H1 (cell line): ENCODE results near the gene KCNK7. TPM values are rescaled to one million over a fixed set of nuclear protein-coding genes. Genes with fewer than 3 reads are reported as not detected.
A peak's percentile ranks its signal among the peaks of the same experiment; 100 is the strongest.

Experiments
- CTCF ChIA-PET: fragments of 300-600 bp; sonication (Branson Sonifier 250); formaldehyde crosslinking; loops from one replicate; lab custom pipeline; 2021; ENCODE audit not compliant: partially characterized antibody; lab: Charles Lee
- POLR2A ChIA-PET: fragments of 300-600 bp; sonication (Branson Sonifier 250); formaldehyde crosslinking; loops from one replicate; lab custom pipeline; 2021; ENCODE audit warnings: inconsistent platforms; ENCODE audit not compliant: partially characterized antibody; lab: Charles Lee
- DNase-seq, 2 experiments: peaks; one replicate each; pipeline versions ENCODE4 v3.0.0 to v3.0.0-alpha.2; 2010 to 2022; ENCODE audit warnings: low spot score in 2 of 2, low read depth in 1 of 2, mixed read lengths in 1 of 2
- FAIRE-seq: peaks from 2 replicates; lab custom pipeline; 2011; peaks lifted over from hg19 to GRCh38; lab: Jason Lieb, UNC
- H2AFZ ChIP-seq: 2 replicates; pipeline ENCODE4 v1.8.1; 2012; ENCODE audit warnings: low read length, inconsistent platforms
- H2AK5ac ChIP-seq: 2 replicates; pipeline ENCODE4 v1.6.1; 2013; ENCODE audit warnings: low read depth, low read length
- H2BK120ac ChIP-seq: replicated peaks from 2 replicates; pipeline ENCODE3; 2013; ENCODE audit warnings: low read depth, low read length, inconsistent platforms
- H2BK12ac ChIP-seq: 2 replicates; pipeline ENCODE4 v1.6.1; 2013; ENCODE audit warnings: low read depth, low read length
- H2BK15ac ChIP-seq: 2 replicates; pipeline ENCODE4 v1.6.1; 2013; ENCODE audit warnings: low read length
- H2BK20ac ChIP-seq: 2 replicates; pipeline ENCODE4 v1.6.1; 2013; ENCODE audit warnings: low read length
- H2BK5ac ChIP-seq: 2 replicates; pipeline ENCODE4 v1.6.1; 2013; ENCODE audit warnings: low read depth, low read length
- H3K14ac ChIP-seq: 2 replicates; pipeline ENCODE4 v1.6.1; 2013; ENCODE audit warnings: inconsistent platforms; ENCODE audit not compliant: insufficient read length
- H3K18ac ChIP-seq: 2 replicates; pipeline ENCODE4 v1.6.1; 2013; ENCODE audit warnings: low read length; ENCODE audit errors: extremely low read depth
- H3K23ac ChIP-seq: 2 replicates; pipeline ENCODE4 v1.6.1; 2013; ENCODE audit warnings: inconsistent platforms; ENCODE audit not compliant: insufficient read length
- H3K23me2 ChIP-seq: 2 replicates; pipeline ENCODE4 v1.6.1; 2013; ENCODE audit warnings: low read depth, low read length
- H3K27ac ChIP-seq: 2 replicates; pipeline ENCODE4 v1.6.1; 2011; ENCODE audit warnings: low read depth, low read length, inconsistent platforms
- H3K27me3 ChIP-seq, 4 experiments: replicated peaks in 1 of 4; 1 replicate in 1 of 4; 2 replicates in 3 of 4; pipeline versions ENCODE4 v1.6.1 to v1.8.1; 2011 to 2013; ENCODE audit warnings: low read length in 3 of 4, mild to moderate bottlenecking in 3 of 4, inconsistent platforms in 2 of 4, mixed read lengths in 2 of 4, moderate library complexity in 1 of 4; ENCODE audit not compliant: control insufficient read depth in 3 of 4, insufficient read depth in 3 of 4; ENCODE audit errors: extremely low read depth in 1 of 4
- H3K36me3 ChIP-seq, 4 experiments: 2 replicates each; pipeline versions ENCODE4 v1.6.1 to v1.8.1; 2011 to 2013; ENCODE audit warnings: mild to moderate bottlenecking in 4 of 4, low read length in 3 of 4, moderate library complexity in 2 of 4, control low read depth in 1 of 4, inconsistent platforms in 1 of 4; ENCODE audit not compliant: insufficient read depth in 4 of 4, control insufficient read depth in 2 of 4
- H3K4ac ChIP-seq: replicated peaks from 2 replicates; pipeline ENCODE3; 2013; ENCODE audit warnings: low read length, low read depth, mixed read lengths, inconsistent platforms; ENCODE audit not compliant: insufficient read length
- H3K4me1 ChIP-seq, 4 experiments: replicated peaks in 1 of 4; 1 replicate in 1 of 4; 2 replicates in 3 of 4; pipeline versions ENCODE4 v1.6.1 to v1.8.1; 2011 to 2013; ENCODE audit warnings: low read length in 3 of 4, inconsistent platforms in 2 of 4, mixed read lengths in 1 of 4; ENCODE audit not compliant: insufficient read depth in 4 of 4, control insufficient read depth in 3 of 4
- H3K4me2 ChIP-seq, 2 experiments: 2 replicates each; pipeline versions ENCODE4 v1.6.1 to v1.8.1; 2011 to 2013; ENCODE audit warnings: low read depth in 2 of 2, low read length in 2 of 2, control low read depth in 1 of 2, inconsistent platforms in 1 of 2, mild to moderate bottlenecking in 1 of 2; ENCODE audit not compliant: insufficient read depth in 1 of 2
- H3K4me3 ChIP-seq, 4 experiments: fragments of 200-600, 300-600 bp in 1 of 4; sonication (generic), shearing (Covaris generic), sonication (Bioruptor Twin) in 1 of 4; 2 replicates each; pipeline versions ENCODE4 v1.5.1 to v1.8.1; 2011 to 2016; ENCODE audit warnings: low read length in 4 of 4, low read depth in 3 of 4, control low read depth in 2 of 4, inconsistent platforms in 2 of 4, mild to moderate bottlenecking in 2 of 4, mixed read lengths in 1 of 4, moderate library complexity in 1 of 4; ENCODE audit not compliant: insufficient read depth in 2 of 4; ENCODE audit errors: extremely low read depth in 1 of 4
- H3K56ac ChIP-seq: replicated peaks from 2 replicates; pipeline ENCODE3; 2013; ENCODE audit warnings: low read depth, mild to moderate bottlenecking, mixed read lengths, low read length, inconsistent platforms; ENCODE audit not compliant: insufficient read length
- H3K79me1 ChIP-seq: 2 replicates; pipeline ENCODE4 v1.6.1; 2013; ENCODE audit warnings: low read depth, low read length, control low read depth
- H3K79me2 ChIP-seq, 2 experiments: 2 replicates each; pipeline versions ENCODE4 v1.6.1 to v1.8.1; 2012 to 2013; ENCODE audit warnings: low read length in 2 of 2, mild to moderate bottlenecking in 2 of 2, inconsistent platforms in 1 of 2; ENCODE audit not compliant: insufficient read depth in 2 of 2, control insufficient read depth in 1 of 2
- H3K9ac ChIP-seq, 4 experiments: replicated peaks in 1 of 4; 1 replicate in 1 of 4; 2 replicates in 3 of 4; pipeline versions ENCODE4 v1.6.1 to v1.8.1; 2011 to 2013; ENCODE audit warnings: low read depth in 3 of 4, low read length in 3 of 4, control low read depth in 2 of 4, mild to moderate bottlenecking in 2 of 4, moderate library complexity in 2 of 4, inconsistent platforms in 1 of 4; ENCODE audit errors: extremely low read depth in 1 of 4
- H3K9me3 ChIP-seq, 2 experiments: 2 replicates each; pipeline versions ENCODE4 v1.6.1 to v1.8.1; 2012 to 2013; ENCODE audit warnings: mild to moderate bottlenecking in 2 of 2, moderate library complexity in 2 of 2, control low read depth in 1 of 2, inconsistent platforms in 1 of 2, low read depth in 1 of 2, low read length in 1 of 2, mixed read lengths in 1 of 2; ENCODE audit not compliant: insufficient read depth in 2 of 2
- H4K20me1 ChIP-seq, 2 experiments: replicated peaks in 1 of 2; 2 replicates each; pipeline versions ENCODE3 to v1.8.1; 2011 to 2013; ENCODE audit warnings: inconsistent platforms in 2 of 2, low read length in 2 of 2, mild to moderate bottlenecking in 1 of 2; ENCODE audit not compliant: insufficient read depth in 2 of 2, control insufficient read depth in 1 of 2
- H4K5ac ChIP-seq: 2 replicates; pipeline ENCODE4 v1.6.1; 2013; ENCODE audit warnings: low read length, low read depth, mixed read lengths, inconsistent platforms; ENCODE audit not compliant: insufficient read length
- H4K8ac ChIP-seq: 2 replicates; pipeline ENCODE4 v1.8.0; 2013; ENCODE audit warnings: mild to moderate bottlenecking, moderate library complexity, low read length, inconsistent platforms; ENCODE audit not compliant: insufficient read depth; ENCODE audit errors: extremely low read depth
- H4K91ac ChIP-seq: replicated peaks from 2 replicates; pipeline ENCODE3; 2013; ENCODE audit warnings: low read length, mixed read lengths, inconsistent platforms; ENCODE audit not compliant: insufficient read length
- EZH2 ChIP-seq: fragments of 200-600 bp; sonication (generic); IDR thresholded peaks from 2 replicates; pipeline ENCODE4 v1.7.1; 2012; ENCODE audit warnings: low read depth, mild to moderate bottlenecking, moderate library complexity, low read length, inconsistent platforms; ENCODE audit not compliant: severe bottlenecking
- KDM1A ChIP-seq: fragments of 200-600, 300-600 bp; sonication (generic); IDR thresholded peaks from 2 replicates; pipeline ENCODE4 v1.7.1; 2016; ENCODE audit warnings: mild to moderate bottlenecking, low read length, borderline replicate concordance
- NRF1 ChIP-seq: IDR thresholded peaks from 2 replicates; pipeline ENCODE4 v1.6.1; 2011; ENCODE audit warnings: mild to moderate bottlenecking, low read depth, low read length, improper control_type of control experiment
- POLR2A ChIP-seq, 2 experiments: IDR thresholded peaks; 1 replicate in 1 of 2; 2 replicates in 1 of 2; pipeline ENCODE4 v1.6.1; 2011; ENCODE audit warnings: low read depth in 2 of 2, low read length in 2 of 2, mild to moderate bottlenecking in 2 of 2; ENCODE audit errors: control extremely low read depth in 1 of 2
- SUZ12 ChIP-seq: fragments of 200-600 bp; sonication (generic); IDR thresholded peaks from 2 replicates; pipeline ENCODE4 v1.6.1; 2012; ENCODE audit warnings: mild to moderate bottlenecking, inconsistent platforms, low read length, moderate library complexity, mixed read lengths
- WGBS, 2 experiments: shearing (Covaris generic) in 1 of 2; methylation state at CpG; one replicate each; pipeline versions ENCODE4 v1.1.6 to v1.1.7; 2013 to 2015; ENCODE audit warnings: low lambda C conversion rate in 2 of 2, mixed read lengths in 2 of 2, inconsistent platforms in 1 of 2, low coverage in 1 of 2, missing lambda C conversion rate in 1 of 2; ENCODE audit not compliant: insufficient replicate concordance in 2 of 2, insufficient coverage in 1 of 2, insufficient read length in 1 of 2; ENCODE audit errors: extremely low coverage in 1 of 2, missing lambda C conversion rate in 1 of 2; 5-methylcytosine and 5-hydroxymethylcytosine counted together
- polyA plus RNA-seq, 7 experiments: library from polyadenylated mRNA; depleted of rRNA in 3 of 7; stranded (reverse) in 5 of 7; unstranded in 2 of 7; fragments of >200 nt in 5 of 7; fragments of 200-250 nt in 2 of 7; gene quantifications; 1 replicate in 5 of 7; 2 replicates in 1 of 7; 4 replicates in 1 of 7; pipeline versions ENCODE4 v1.2.1 to v1.2.3, GENCODE V29; 2011 to 2013; ENCODE audit warnings: missing spikeins in 2 of 7, mixed read lengths in 2 of 7
- total RNA-seq: library from RNA; stranded (reverse); fragmentation: NEBNext Ultra II Directional; extraction: Animal tissue kit (Norgen Biotek cat#: 25700); gene quantifications from 2 replicates; pipeline ENCODE4 v1.2.1, GENCODE V29; 2021

The KCNK7 gene
- total and polyA plus RNA-seq, 2 of the 8 experiments (the other 6 are each of a cell fraction or from before 2014, with no cell fraction given) = 0.74 to 1.0 TPM

GRCh38 chr11:65575568-65576231, 19.9 kb downstream of the KCNK7 start, which contains the start of gene EHBP1L1:
Gene EHBP1L1, plus strand, starts transcription at chr11:65576053. Its CDS starts 250 bp downstream, at chr11:65576303.
- POLR2A ChIA-PET = interaction anchor here (1.2 to 3.7 kb wide), 6 partner anchors 10 to 46 kb away, joined by 3 to 36 read pairs (median 6); no protein-coding TSS in a partner anchor
- no peak within 1 kb of the TSS for H2AFZ ChIP-seq
- no peak for DNase-seq
- H3K23me2 ChIP-seq = peaks cover 8% of the 10 kb centered on the region; the same call in 1 of the 2 replicates
- peaks cover 13 to 31% (median 20%) of the 10 kb centered on the region in 4 experiments; a peak in 6 of 7 replicates for H3K4me1 ChIP-seq
- H4K5ac ChIP-seq = peak within 1 kb of the TSS; percentile 15
- peak within 1 kb of the TSS; percentile 27 to 63 (median 40) for H3K4me3 ChIP-seq
- H3K23ac ChIP-seq = no peak within 1 kb of the TSS
- peak within 1 kb of the TSS; percentile 72 to 81 for H3K4me2 ChIP-seq
- no peaks in the 10 kb centered on the region for H3K36me3 ChIP-seq
- peak within 1 kb of the TSS; percentile 62; the same call in 1 of the 2 replicates for H2BK12ac ChIP-seq
- H2BK5ac ChIP-seq = 0 out of 2 replicates have a peak within 1 kb of the TSS, but pooled peaks have one; percentile 39
- peaks cover 0 to 7% of the 10 kb centered on the region in 2 experiments; a peak in 1 of 4 replicates for H3K79me2 ChIP-seq
- TF ChIP-seq KDM1A (peak; percentile 63; the same call in 1 of the 2 replicates), NRF1 (no peak), EZH2 (peak; percentile 58), SUZ12 (peak; percentile 54; the same call in 1 of the 2 replicates), POLR2A (IDR thresholded peaks at IDR 0.05; ENCODE audit: control extremely low read depth in 1 of 2, low read depth in 2 of 2, low read length in 2 of 2) (no peak)
- H2BK120ac ChIP-seq = no peak within 1 kb of the TSS
- WGBS, 2 experiments = 9% methylated on average over 18 of the region's 69 CpGs; no CpG with 5 or more reads in 1 of the 2 experiments
- FAIRE-seq = no peak
- no peak within 1 kb of the TSS; the same call in 1 of the 2 replicates for H2AK5ac ChIP-seq
- no peak within 1 kb of the TSS for H3K56ac ChIP-seq
- H3K79me1 ChIP-seq = no peaks in the 10 kb centered on the region
- no peak within 1 kb of the TSS for H3K14ac ChIP-seq
- H3K9ac ChIP-seq = no peak within 1 kb of the TSS; a peak in 2 of 7 replicates
- H4K8ac ChIP-seq = peak within 1 kb of the TSS; percentile 57; the same call in 1 of the 2 replicates
- 0 out of 2 replicates have a peak within 1 kb of the TSS, but pooled peaks have one; percentile 88 for H2BK15ac ChIP-seq
- no peaks in the 10 kb centered on the region for H3K9me3 ChIP-seq
- H4K20me1 ChIP-seq = peaks cover 15 to 18% of the 10 kb centered on the region in 2 experiments
- no peak within 1 kb of the TSS for H4K91ac ChIP-seq
- CTCF ChIA-PET = interaction anchor here (0.6 to 7.2 kb wide), 9 partner anchors 10 to 46 kb away, joined by 3 to 97 read pairs (median 11); partner anchors contain the start of gene KCNK7
- H3K27ac ChIP-seq = no peak within 1 kb of the TSS
- no peak within 1 kb of the TSS for H3K18ac ChIP-seq
- peaks cover 8 to 39% (median 28%) of the 10 kb centered on the region in 4 experiments for H3K27me3 ChIP-seq
- no peak within 1 kb of the TSS for H2BK20ac ChIP-seq
- peak within 1 kb of the TSS; percentile 63 for H3K4ac ChIP-seq
